Measurements from ENCODE around the gene KRT6A. TPM values are rescaled to one million over a fixed set of nuclear protein-coding genes. Genes with fewer than 3 reads are reported as not detected.

The KRT6A gene
- total and polyA plus RNA-seq, 10 of the 15 experiments (the other 5 are each of a cell fraction or from before 2014, with no cell fraction given): 0.96 TPM; not detected in 9

- Histone ChIP-seq H3K27me3 (replicated peaks in 1 of 2; ENCODE audit: control insufficient read depth in 2 of 2, insufficient read depth in 2 of 2, low read length in 1 of 2) (peaks cover 0 to 2% of the 10 kb centered on the region in 2 experiments; a peak in 1 of 4 replicates), H3K79me2 (ENCODE audit: control insufficient read depth, insufficient read depth, low read length) (no peaks in the 10 kb centered on the region), H2AFZ (ENCODE audit: control insufficient read depth, low read depth, low read length) (no peak overlapping the region), H3K4me3 (no peak overlapping the region), H3K4me2 (ENCODE audit: control insufficient read depth, insufficient read depth) (no peak overlapping the region), H4K20me1 (ENCODE audit: control insufficient read depth, insufficient read depth) (no peaks in the 10 kb centered on the region), H3K9ac (ENCODE audit: control insufficient read depth, insufficient read depth, low read length) (no peak overlapping the region), H3K36me3 (ENCODE audit: control insufficient read depth in 2 of 2, insufficient read depth in 2 of 2, low read length in 1 of 2) (no peaks in the 10 kb centered on the region), H3K27ac (ENCODE audit: control insufficient read depth, insufficient read depth) (no peak overlapping the region), H3K9me3 (replicated peaks; ENCODE audit: control insufficient read depth, insufficient read depth, low read length) (no peaks in the 10 kb centered on the region), H3K4me1 (ENCODE audit: control insufficient read depth, insufficient read depth, low read length) (no peaks in the 10 kb centered on the region)
- WGBS (ENCODE audit: insufficient coverage, insufficient replicate concordance, low lambda C conversion rate, missing lambda C conversion rate): 39% methylated on average over 5 of the region's 5 CpGs
- BruUV-seq (replicated peaks): no TSS peak
- POLR2A ChIA-PET: no interaction called here
- SMC1A ChIA-PET (ENCODE audit: uncharacterized antibody, unreplicated experiment): no interaction called here
- FAIRE-seq (no peak), ATAC-seq (no peak), DNase-seq (ENCODE audit: low read depth, low spot score) (no peak)
- intact Hi-C loops (cut with micrococcal nuclease; ENCODE audit: unreplicated experiment) (no loop called here), in situ Hi-C loops (cut with MboI) (no loop called here)
- no peak for TF ChIP-seq BRCA1 (IDR thresholded peaks at IDR 0.05; ENCODE audit: low read depth, low read length)
- no peak for TF ChIP-seq RELB (IDR thresholded peaks at IDR 0.05; ENCODE audit: low read depth)
- TF ChIP-seq ZNF384 (IDR thresholded peaks at IDR 0.05; ENCODE audit: borderline replicate concordance, low read depth, low read length): no peak
- TF ChIP-seq RBBP5 (conservative IDR thresholded peaks at IDR 0.05): no peak
- TF ChIP-seq CBX3 (IDR thresholded peaks at IDR 0.05; ENCODE audit: borderline replicate concordance, low read depth): no peak
- TF ChIP-seq, protein P1, sequence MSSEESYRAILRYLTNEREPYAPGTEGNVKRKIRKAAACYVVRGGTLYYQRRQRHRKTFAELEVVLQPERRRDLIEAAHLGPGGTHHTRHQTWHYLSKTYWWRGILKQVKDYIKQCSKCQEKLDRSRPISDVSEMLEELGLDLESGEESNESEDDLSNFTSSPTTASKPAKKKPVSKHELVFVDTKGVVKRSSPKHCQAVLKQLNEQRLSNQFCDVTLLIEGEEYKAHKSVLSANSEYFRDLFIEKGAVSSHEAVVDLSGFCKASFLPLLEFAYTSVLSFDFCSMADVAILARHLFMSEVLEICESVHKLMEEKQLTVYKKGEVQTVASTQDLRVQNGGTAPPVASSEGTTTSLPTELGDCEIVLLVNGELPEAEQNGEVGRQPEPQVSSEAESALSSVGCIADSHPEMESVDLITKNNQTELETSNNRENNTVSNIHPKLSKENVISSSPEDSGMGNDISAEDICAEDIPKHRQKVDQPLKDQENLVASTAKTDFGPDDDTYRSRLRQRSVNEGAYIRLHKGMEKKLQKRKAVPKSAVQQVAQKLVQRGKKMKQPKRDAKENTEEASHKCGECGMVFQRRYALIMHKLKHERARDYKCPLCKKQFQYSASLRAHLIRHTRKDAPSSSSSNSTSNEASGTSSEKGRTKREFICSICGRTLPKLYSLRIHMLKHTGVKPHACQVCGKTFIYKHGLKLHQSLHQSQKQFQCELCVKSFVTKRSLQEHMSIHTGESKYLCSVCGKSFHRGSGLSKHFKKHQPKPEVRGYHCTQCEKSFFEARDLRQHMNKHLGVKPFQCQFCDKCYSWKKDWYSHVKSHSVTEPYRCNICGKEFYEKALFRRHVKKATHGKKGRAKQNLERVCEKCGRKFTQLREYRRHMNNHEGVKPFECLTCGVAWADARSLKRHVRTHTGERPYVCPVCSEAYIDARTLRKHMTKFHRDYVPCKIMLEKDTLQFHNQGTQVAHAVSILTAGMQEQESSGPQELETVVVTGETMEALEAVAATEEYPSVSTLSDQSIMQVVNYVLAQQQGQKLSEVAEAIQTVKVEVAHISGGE (CRISPR knock-in tag; IDR thresholded peaks at IDR 0.05): no peak
- no peak for TF ChIP-seq RFX5 (IDR thresholded peaks at IDR 0.05; ENCODE audit: low read depth, low read length)
- TF ChIP-seq NBN (IDR thresholded peaks at IDR 0.05): no peak
- TF ChIP-seq PML (IDR thresholded peaks at IDR 0.05; ENCODE audit: low read length): no peak
- TF ChIP-seq RB1 (IDR thresholded peaks at IDR 0.05; ENCODE audit: borderline replicate concordance): no peak
- no peak for TF ChIP-seq PAX8 (IDR thresholded peaks at IDR 0.05)
- TF ChIP-seq, protein P2, sequence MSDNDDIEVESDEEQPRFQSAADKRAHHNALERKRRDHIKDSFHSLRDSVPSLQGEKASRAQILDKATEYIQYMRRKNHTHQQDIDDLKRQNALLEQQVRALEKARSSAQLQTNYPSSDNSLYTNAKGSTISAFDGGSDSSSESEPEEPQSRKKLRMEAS (IDR thresholded peaks at IDR 0.05; ENCODE audit: low read depth, low read length): no peak
- no peak for TF ChIP-seq CBFB (IDR thresholded peaks at IDR 0.05; ENCODE audit: low read depth)
- no peak for TF ChIP-seq ESRRA (IDR thresholded peaks at IDR 0.05; ENCODE audit: low read length)
- RAD21 ChIA-PET (ENCODE audit: unreplicated experiment): no interaction called here
- CTCF ChIA-PET: interaction anchor here (0.7 kb wide), 1 partner anchor 98 kb away, joined by 3 read pairs; no protein-coding TSS in a partner anchor
Measured at GRCh38 chr12:52458861-52459260, 34.2 kb downstream of the KRT6A start.

All from GM12878 (cell line).